ACHN (cell line): ENCODE measurements around the gene HIGD2A.

Source experiments
- DNase-seq: peaks from one replicate; pipeline ENCODE4 v3.0.0-alpha.2; 2015
- in situ Hi-C: cut with HindIII; loops from 2 replicates; pipeline ENCODE4 v1.10.0; 2017; ENCODE audit warnings: low sequenced_read_pairs, low pct_ligation_motif_present, low pct_unique_long_range_greater_than_20kb

HIGD2A gene

DNA sequence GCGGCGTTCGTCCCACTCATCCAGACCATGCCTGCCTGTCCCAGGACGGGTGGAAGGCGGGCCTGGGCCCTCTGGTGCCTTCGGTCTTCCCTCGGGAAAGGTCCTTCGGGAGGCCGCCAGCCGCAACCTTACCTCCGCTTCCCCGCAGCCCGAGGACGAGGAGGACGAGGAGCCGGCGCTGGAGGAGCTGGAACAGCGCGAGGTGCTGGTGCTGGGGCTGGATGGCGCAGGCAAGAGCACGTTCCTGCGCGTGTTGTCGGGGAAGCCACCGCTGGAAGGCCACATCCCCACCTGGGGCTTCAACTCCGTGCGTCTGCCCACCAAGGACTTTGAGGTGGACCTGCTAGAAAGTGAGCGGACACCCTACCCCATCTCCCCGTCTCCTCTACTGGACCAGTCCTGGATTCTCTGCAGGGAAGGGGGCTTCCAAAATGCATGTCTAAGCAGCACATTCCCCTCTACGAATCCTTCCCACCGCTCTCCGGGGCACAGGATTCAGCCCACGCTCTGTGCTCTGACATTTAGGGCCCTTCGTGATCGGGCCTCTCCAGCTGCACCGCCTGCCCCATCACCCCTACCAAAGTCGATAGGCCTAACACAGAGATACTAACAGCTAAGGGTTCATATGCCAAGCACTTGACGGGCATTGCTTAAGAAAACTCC is 22.2 kb upstream of the HIGD2A start:
- in situ Hi-C loops, result no loop called here
- DNase-seq, result no peak

DNA sequence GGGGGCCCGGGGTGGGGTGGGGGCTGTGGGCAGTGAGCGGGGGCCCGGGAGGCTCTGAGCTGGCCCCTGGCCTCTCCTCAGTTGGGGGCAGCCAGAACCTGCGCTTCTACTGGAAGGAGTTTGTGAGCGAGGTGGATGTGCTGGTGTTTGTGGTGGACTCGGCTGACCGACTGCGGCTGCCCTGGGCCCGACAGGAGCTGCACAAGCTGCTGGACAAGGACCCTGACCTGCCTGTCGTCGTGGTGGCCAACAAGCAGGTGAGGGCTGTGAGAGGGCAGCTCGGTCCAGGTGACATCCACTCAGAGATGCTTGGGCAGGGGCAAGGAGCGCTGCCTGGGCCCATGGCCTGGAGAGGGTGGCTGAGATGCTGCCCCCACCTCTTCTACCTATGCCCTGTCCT is 19.8 kb upstream of the HIGD2A start:
- no peak for DNase-seq
- in situ Hi-C loops, result no loop called here

DNA sequence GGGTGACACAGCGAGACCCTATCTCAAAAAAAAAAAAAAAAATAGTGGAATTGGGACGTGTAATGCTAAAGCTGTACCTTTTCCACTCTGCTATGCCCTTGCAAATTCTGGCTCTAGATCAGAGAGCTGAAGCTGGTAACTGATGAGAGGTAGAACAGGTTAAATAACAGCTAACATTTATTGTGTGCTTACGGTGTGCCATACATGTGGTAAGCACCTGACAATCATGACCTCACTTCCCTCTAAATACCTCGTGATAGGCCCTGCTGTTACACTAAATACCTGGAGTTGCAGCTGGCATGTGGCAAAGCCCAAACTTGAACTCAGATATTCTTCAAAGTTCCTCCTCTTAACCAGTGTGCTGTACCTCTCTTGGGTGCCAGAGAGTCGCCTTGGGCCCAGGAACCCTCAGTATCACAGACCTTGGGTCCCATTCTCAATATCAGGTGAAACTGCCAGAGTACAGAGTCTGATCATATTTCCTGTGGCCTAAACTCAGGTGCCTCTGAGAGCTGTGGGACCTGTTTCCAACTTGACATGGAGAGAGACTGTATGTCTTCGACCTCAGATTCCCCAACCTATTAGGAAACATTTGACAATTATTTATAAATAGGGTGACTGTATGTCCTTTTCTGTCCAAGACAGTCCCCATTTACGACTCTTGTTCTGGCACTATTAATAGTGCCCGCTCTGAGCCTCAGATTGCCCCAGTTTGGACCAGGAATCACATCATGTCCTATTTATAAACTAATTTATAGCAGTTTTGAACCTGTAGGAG is 18.4 kb upstream of the HIGD2A start:
- DNase-seq, result no peak
- in situ Hi-C loops, result no loop called here

DNA sequence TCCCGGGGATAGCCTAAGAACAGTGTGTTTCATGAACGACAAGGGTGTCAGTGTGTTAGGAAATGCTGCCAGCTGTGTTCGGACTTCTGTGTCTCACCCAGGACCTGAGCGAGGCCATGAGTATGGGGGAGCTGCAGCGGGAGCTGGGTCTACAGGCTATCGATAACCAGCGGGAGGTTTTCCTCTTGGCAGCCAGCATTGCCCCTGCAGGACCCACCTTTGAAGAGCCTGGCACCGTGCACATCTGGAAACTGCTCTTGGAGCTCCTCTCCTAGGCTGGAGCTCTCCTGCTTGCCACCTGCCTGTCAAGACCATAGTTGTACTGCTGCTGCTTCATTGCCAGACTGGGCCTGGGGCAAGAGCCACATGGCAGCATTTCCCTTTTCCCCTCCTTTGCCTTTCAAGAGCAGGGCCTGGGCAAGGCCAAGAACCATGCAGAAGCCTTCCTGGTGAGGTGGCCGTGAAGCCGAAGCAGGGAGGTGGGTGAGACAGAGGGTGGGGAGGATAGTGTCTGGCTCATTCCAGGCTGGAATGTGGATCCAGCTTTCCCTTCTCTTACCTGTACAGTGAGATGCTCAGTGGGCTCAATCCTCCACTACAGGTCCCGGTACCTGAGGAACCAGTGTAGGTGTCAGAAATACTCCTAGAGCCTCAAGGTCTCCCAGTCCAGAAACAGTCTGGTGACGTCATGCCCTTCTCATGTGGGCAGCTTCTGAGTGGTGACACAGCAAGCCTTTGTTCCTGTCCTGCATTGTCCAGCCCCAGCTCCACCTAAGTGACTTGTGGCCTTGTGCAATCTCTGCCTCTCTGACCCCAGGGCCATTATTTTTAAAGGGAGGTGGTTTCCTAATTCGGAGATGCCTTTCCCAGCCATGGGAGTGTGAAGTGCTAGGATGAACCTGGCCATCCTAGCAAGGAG is 16.7 kb upstream of the HIGD2A start:
- in situ Hi-C loops, result no loop called here
- no peak for DNase-seq

DNA sequence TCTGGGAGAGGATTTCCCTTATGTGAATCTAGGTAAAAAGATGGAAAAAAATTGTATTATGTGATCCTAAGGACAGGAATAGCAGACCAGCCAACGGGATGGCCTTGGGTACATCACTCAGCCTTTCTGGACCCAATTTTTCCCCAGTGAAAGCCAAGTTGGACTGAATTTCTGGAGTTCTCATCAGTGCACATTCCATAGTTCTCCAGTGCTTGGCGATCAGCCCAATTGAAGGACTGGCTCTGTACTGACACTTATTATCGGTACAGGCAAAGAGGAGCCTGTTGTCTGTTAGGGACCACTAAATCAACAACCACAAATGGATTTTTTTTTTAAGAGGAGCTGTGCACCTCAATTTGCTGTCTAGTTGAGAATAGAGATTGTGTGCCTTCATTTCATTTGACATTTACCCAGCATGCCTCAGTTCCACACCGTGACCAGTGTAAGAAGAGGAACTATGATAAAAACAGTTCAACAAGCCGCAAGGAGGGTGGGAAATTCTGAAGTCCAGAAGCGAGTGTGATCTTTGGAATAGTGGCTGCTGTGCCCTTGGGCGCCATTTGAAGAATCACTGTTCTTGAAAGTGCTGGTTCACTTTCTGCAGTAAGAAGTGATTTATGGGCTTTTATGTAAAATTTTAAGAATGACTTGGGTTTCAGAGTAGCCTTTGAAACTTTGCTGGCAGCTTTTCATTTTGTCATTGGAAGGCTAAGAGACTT is 15.3 kb upstream of the HIGD2A start:
- DNase-seq, result no peak
- in situ Hi-C loops, result no loop called here

DNA sequence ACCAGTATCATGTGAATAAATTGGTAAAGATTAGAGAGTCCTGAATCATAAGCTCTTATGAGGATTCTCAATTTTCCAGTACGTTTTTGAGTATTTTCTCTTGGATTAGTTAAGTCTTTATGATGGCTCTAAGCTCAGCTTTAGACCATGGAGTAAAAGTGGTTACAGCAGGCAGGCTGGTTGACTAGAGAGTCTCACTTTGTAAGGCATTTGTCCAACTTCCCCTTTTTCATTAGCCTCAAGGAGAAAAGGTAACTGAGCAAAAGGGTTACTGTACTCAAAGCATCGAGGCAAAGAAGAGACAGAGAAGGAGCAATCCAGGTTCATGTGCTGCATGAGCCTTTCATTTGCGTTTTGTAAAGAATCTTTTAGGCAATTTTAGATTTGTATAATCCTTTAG is 8.7 kb upstream of the HIGD2A start:
- no peak for DNase-seq
- in situ Hi-C loops, result no loop called here

DNA sequence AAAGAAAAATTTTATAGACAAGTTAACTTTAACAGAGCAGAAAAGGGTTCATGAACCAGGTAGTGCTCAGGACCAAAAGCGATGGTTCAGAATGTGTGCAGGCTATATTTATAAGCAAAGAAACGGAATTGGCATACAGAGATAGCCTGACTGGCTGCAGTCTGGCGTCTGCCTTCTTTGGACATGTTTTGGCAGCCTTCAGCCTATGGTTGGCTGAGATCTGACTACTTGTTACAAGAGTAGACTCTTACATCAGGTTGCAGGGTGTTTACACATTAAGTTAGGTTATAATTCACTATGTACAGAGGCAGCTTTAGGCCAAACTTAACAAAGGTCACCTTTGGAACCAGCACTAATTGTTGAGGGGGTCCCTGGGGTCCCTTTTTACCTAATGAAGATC is 7.1 kb upstream of the HIGD2A start:
- no peak for DNase-seq
- in situ Hi-C loops, result no loop called here

DNA sequence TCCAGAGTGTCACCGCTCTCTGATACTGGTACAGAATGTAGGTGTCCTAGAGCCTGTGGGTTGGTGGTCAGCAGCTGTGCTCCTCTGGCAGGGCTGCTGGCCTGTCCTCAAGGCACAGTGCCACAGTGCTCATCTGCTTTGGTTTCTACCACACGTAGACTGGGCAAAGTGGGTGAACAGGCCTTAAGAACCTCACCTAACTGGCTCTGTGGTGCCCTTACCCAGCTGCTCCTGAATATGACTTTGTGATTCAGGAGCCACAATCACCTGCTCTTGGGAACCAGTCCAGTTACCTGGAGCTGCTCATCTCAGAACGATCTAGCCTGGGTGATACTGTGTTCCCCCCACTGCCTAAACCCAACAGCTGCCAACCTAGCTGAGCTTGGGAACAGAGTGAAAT is 6.6 kb upstream of the HIGD2A start:
- in situ Hi-C loops, result no loop called here
- no peak for DNase-seq

DNA sequence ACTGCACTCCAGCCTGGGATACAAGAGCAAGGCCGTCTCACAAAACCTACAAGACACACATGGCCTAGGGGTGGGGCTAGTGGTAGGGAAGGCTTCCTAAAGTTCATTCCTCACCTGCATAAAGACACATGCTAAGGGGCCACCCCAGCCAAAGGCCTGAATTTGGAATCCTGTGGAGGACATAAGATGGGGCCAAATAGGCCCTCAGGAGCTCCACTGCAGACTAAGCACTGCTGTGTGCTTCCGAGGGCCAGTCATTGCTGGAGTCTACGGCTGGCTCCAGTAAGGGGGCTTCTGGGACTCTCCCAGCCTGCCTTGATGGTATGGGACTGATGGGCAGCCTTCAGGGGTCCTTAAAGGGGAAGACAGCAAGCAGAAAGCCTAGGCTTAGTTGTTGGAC is 5.8 kb upstream of the HIGD2A start:
- no peak for DNase-seq
- in situ Hi-C loops, result no loop called here

DNA sequence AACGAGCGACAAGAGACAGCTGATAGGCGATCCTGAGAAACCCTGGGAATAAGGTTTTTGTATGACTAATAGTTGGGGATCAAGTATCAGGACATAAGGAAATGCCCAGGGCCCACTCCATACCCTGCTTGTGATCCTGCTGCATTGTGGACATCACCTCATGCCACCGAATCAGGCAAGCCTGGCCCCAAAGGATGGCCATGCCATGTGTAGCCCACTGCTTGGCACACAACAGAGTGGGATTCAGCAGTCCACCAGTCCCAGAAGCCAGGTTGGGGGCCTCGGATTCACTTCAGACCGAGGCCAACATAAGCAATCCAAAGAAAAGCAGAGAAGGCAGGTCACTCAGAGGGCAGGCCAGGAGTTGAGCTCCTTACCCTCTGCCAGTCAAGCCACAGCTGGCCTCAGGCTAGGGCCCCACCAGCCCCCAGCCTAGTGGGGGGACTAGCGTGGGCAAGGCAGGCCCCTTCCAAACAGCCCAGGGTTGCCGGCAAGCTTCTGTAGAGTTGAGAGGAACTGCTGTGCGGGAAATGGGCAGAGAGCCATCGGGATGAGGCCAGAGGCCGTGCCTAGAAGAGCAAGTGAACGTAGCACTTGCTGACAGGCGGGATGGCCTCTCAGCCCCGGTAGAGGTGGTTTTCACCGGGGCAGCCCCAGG is 5.2 kb upstream of the HIGD2A start:
- DNase-seq, result no peak
- in situ Hi-C loops, result no loop called here

DNA sequence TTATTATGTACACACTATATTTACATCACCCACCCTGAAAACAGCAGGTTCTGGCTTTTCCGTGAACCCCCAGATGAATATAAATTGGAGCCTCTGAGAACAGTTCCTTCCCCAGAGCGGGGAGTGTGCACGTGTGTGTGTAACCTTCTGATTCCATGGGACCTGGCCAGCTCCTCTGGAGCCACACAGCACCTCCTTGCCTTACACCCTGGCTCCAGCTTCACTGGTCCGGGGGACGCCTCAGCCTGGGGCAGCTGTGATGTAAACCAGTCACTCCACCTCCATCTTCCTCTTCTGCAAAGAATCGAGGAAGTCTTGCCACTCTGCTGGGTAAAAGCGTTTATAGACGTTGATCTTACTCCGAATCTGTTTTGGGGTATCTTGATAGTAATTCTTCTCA is 4.6 kb upstream of the HIGD2A start:
- in situ Hi-C loops, result no loop called here
- no peak for DNase-seq

DNA sequence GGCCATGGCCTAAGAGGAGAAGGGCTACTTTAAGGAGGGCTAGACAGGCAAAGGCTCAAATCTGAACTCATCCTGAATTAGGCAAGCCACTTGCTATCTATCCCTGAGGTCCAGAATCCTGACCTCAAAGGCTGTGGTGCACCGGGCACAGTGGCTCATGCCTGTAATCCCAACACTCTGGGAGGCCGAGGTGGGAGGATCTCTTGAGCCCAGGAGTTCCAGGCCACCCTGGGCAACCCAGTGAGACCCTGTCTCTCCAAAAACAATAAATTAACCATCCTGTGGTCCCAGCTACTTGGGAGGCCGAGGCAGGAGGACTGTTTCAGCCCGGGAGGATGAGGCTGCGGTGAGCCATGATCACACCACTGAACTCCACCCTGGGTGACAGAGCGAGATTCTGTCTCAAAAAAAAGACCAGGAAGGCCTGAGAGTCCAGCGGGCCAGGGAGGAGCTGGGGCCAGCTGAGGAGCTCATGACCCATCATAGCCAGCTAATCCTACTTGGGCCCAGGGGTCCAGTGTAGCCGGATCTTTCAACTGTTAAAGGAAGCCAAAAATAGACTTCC is 4.1 kb upstream of the HIGD2A start:
- in situ Hi-C loops, result no loop called here
- no peak for DNase-seq

DNA sequence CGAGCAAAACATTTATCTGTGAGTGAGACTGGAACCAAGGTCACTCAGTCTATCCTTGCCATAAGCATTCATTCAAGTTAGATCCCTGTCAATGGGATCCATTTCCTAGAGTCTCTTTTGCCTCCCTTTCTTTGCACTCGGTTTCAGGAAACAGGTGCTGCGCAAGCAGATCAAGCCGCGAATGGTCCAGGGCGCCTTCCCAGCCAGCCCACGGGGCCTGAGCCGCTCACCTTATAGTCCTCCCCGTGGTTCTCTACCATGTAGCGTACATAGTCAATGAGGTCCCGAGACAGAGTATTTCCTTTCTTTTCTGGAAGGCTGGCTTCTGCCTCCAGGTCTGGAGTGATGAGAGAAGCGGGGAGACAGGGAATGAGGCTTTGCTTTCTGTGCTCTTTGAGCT is 3.6 kb upstream of the HIGD2A start:
- in situ Hi-C loops, result no loop called here
- no peak for DNase-seq

DNA sequence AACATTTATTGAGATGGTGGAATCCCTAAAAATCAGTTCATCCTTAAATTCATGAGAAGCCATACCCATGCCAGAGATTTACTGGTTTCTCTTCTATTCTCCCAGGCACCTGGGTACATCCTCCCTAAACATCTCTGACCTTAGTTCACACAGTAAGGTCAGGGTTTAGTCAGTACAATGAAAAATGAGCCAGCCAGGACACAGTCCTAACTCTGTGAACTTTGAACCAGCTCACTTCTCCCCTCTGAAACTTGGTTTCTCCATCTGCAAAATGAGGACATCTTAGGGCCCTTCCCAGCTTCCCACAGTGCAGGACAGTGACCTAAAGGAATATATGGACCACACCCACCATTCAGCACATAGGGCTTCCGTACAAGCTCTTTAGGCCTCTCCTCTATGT is 2.1 kb upstream of the HIGD2A start:
- DNase-seq, result no peak
- in situ Hi-C loops, result no loop called here

DNA sequence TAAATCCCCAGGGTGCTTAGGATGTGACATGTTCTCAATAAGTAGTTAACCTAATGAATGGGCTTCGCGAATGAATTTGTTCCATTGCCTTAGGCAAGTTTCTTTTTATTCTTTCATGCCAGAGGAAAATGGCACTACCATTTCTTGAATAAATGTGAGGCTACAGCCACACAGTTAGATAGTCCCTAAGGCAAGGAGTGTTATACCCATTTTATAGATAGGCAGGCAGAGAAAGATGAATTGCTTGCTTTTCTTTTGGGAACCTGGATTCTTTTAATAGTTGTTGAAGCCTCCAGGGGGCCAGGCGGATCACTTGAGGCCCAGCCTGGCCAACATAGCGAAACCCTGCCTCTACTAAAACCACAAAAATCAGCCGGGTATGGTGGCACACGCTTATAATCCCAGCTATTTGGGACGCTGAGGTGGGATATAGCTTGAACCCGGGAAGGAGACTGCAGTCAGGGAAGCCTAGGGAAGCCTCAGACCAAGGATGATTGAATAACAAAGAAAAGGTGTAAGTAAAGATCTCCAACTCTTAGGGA is 1.1 kb upstream of the HIGD2A start:
- in situ Hi-C loops, result no loop called here
- peak; percentile 6 for DNase-seq

DNA sequence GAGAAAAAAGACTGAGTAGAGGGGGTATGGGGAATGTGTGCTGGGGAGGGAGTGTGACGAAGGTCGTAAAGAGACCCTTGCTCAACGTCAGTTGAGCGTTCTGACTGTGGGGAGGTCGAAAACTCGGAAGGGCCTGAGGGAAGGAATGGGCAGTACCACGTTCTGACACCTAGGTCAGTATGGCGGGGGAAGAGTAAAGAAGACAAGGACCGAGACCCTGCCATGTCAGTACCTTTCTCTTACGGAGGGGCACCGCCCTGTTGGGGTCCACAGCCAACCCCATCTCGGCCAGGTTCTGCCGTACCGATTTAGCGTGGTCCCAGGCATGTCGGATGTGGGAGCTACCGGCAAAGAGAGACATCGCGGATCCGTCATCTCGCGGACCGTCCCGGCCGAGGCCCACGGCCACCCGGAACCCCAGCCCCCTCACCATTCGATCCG is 528 bp upstream of the HIGD2A start:
- peak; percentile 32 for DNase-seq
- in situ Hi-C loops, result no loop called here

DNA sequence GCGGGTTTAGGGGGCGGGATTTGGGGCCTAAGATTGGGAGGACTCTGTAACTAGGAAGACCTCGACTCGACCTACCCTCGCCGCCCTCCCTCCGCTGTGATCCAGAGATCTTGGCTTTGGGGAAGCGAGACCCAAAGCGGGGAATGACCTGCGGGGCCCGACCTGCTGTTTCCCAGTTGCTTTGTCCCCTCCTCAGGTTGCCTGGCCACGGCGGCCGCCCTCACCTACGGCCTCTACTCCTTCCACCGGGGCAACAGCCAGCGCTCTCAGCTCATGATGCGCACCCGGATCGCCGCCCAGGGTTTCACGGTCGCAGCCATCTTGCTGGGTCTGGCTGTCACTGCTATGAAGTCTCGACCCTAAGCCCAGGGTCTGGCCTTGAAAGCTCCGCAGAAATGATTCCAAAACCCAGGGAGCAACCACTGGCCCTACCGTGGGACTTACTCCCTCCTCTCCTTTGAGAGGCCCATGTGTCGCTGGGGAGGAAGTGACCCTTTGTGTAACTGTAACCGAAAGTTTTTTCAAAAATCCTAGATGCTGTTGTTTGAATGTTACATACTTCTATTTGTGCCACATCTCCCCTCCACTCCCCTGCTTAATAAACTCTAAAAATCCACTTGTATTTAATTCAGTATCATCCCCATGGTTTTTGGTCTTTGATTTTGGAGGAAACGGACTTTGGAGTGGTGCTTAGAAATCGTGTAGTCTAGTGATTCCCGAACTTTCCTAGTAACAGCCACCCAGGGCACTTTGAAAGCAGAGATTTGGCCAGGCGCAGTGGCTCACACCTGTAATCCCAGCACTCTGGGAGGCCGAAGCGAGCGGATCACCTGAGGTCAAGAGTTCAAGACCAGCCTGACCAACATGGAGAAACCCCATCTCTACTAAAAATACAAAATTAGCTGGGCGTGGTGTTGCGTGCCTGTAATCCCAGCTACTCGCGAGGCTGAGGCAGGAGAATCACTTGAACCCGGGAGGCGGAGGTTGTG is 878 bp downstream of the HIGD2A start:
- in situ Hi-C loops, result no loop called here
- DNase-seq, result no peak
